GM12801 (cell line): ENCODE data around the gene ZNF511.

Experiments used
- CTCF ChIP-seq: IDR thresholded peaks from one replicate; pipeline ENCODE4 v1.5.1; 2011; ENCODE audit warnings: control low read depth; ENCODE audit not compliant: insufficient read length; ENCODE audit errors: extremely low read depth

Gene ZNF511

DNA sequence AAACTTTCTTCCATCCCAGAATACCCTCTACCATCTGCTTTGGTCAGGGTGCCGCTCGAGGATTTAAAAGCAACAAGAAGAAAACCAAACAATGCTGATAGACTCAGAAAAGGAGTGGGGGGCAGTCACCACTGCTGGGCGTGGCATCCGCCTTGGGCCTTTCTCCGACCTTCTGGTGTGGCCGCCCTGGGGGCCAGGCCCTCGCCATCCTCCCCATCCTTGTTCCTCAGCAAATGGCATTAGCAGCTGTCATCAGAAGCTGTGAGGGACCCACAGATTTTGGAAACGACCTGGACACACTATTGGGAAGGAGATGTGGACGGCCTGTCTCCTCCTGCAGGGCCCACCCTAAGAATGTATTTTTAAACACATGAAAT, 4.0 kb downstream of the ZNF511 start:
- no peak for TF ChIP-seq CTCF

GRCh38 chr10:133313192-133313591, 4.5 kb downstream of the ZNF511 start:
- TF ChIP-seq CTCF, result no peak

DNA sequence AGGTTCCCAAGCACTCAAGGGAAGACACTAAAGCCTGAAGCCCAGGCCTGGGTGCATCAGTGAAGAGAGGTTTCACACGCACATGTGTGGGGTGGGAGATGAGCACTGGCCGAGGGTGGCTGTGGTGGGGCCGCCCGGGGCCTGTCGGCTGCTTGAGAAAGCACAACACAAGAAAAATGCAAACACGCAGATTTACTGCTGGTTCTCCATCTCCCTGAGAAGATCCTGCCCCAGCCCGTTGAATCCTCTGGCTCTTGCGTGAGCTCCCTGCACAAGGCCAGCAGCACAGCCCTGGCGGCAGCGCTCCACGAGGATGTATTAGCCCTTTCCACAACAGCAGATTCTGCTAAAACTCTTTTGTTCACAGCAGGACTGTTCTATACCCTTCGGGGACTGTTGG, 6.2 kb downstream of the ZNF511 start:
- no peak for TF ChIP-seq CTCF

GRCh38 chr10:133315847-133316246, 7.1 kb downstream of the ZNF511 start:
- TF ChIP-seq CTCF, result no peak

DNA sequence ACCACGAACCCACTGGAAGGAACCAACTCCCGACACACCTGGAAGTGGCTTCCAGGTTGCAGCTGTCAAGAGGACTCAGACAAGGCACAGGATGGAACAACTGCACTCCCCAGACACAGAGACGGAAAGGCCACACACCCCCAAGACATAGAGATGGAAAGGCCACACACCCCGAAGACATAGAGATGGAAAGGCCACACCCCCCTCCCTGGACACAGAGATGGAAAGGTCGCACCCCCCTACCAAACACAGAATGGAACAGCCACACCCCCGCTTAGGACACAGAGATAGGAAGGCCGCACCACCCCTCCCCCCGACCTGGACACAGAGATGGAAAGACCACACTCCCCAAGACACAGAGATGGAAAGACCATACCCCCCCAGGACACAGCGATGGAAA, 7.6 kb downstream of the ZNF511 start:
- no peak for TF ChIP-seq CTCF

- no peak for TF ChIP-seq CTCF
Measured at GRCh38 chr10:133316732-133317131, 8.0 kb downstream of the ZNF511 start.

- no peak for TF ChIP-seq CTCF
Measured at GRCh38 chr10:133318494-133319127, 9.9 kb downstream of the ZNF511 start.
